ENCODE data around the gene SMAD5. TPM values are rescaled to one million over a fixed set of nuclear protein-coding genes. Genes with fewer than 3 reads are reported as not detected.

Gene SMAD5
- total RNA-seq, 1 experiment from 2014 or later = 69.3 TPM

GRCh38 chr5:136157514-136157913 is 24.9 kb downstream of the SMAD5 start:
- Histone ChIP-seq H4K91ac (ENCODE audit: insufficient read length, low read depth, low read length) (no peak overlapping the region), H3K14ac (ENCODE audit: insufficient read depth, low read length) (no peak overlapping the region), H2BK5ac (ENCODE audit: insufficient read length, low read length) (no peak overlapping the region), H3K4me1 (ENCODE audit: insufficient read depth, low read length) (no peaks in the 10 kb centered on the region), H3K4me2 (ENCODE audit: insufficient read depth, insufficient read length, low read length) (no peak overlapping the region), H2BK20ac (ENCODE audit: low read depth, low read length, poor library complexity, severe bottlenecking) (no peak overlapping the region), H3K18ac (ENCODE audit: insufficient read length, low read depth, low read length) (no peak overlapping the region), H3K27ac (ENCODE audit: insufficient read length, low read depth, low read length) (no peak overlapping the region), H4K8ac (replicated peaks; ENCODE audit: insufficient read length, low read depth, low read length) (no peak overlapping the region), H3K79me1 (ENCODE audit: insufficient read depth, low read depth, low read length, poor library complexity, severe bottlenecking) (peaks cover 5% of the 10 kb centered on the region), H3K9ac (ENCODE audit: extremely low read depth, insufficient read length, low read length) (no peak overlapping the region), H3K23ac (ENCODE audit: insufficient read length, low read depth, low read length) (no peak overlapping the region), H2BK120ac (ENCODE audit: low read depth, low read length, poor library complexity, severe bottlenecking) (no peak overlapping the region), H2BK15ac (ENCODE audit: low read depth, low read length) (no peak overlapping the region), H4K5ac (ENCODE audit: insufficient read length, low read depth, low read length) (no peak overlapping the region), H3K79me2 (ENCODE audit: insufficient read depth, low read length) (peaks cover 1% of the 10 kb centered on the region; the same call in 1 of the 2 replicates), H3K27me3 (ENCODE audit: insufficient read depth, low read length) (no peaks in the 10 kb centered on the region), H2AFZ (ENCODE audit: low read length) (no peak overlapping the region), H4K20me1 (ENCODE audit: control insufficient read depth, insufficient read depth, insufficient read length) (no peaks in the 10 kb centered on the region), H3K9me3 (ENCODE audit: control insufficient read depth, low read depth, low read length) (no peaks in the 10 kb centered on the region), H3T11ph (ENCODE audit: low read length) (no peak overlapping the region), H3K56ac (ENCODE audit: insufficient read length, low read depth, low read length) (no peak overlapping the region), H2AK5ac (ENCODE audit: insufficient read length, low read length) (no peak overlapping the region), H3K23me2 (ENCODE audit: insufficient read length, low read depth, low read length, poor library complexity, severe bottlenecking) (no peaks in the 10 kb centered on the region), H2BK12ac (ENCODE audit: insufficient read length, low read depth, low read length) (no peak overlapping the region), H3K4ac (ENCODE audit: low read depth, low read length) (no peak overlapping the region)
- no peak for TF ChIP-seq CTCF (conservative IDR thresholded peaks at IDR 0.05)
- H3K4me1 Mint-ChIP-seq = peaks cover 0 to 4% of the 10 kb centered on the region in 2 experiments; a peak in 2 of 4 replicates
- H3K27ac Mint-ChIP-seq = no peak overlapping the region
- no peaks in the 10 kb centered on the region for H3K27me3 Mint-ChIP-seq (ENCODE audit: low read depth)
- H3K9me3 Mint-ChIP-seq = peaks cover 3 to 4% of the 10 kb centered on the region in 2 experiments; a peak in 3 of 5 replicates
- H3K36me3 Mint-ChIP-seq (ENCODE audit: insufficient read depth in 1 of 3, low read depth in 3 of 3) = peaks cover 37 to 61% (median 57%) of the 10 kb centered on the region in 3 experiments
- no CpG with 5 or more reads among the region's 5 CpGs for WGBS (ENCODE audit: extremely low coverage, insufficient read length, low lambda C conversion rate)
- H3K4me3 Mint-ChIP-seq = no peak overlapping the region
- DNase-seq = no peak

Data from H9 (cell line).